Suprapubic skin (tissue), 3 donors: ENCODE data around the gene SPINK1.

Experiments
- POLR2A ChIP-seq, 2 donors: fragments of 450-650 bp; IDR thresholded peaks; one replicate each; pipeline ENCODE4 v1.6.1; 2017; ENCODE audit warnings: antibody characterized with exemption in 2 of 2, mild to moderate bottlenecking in 2 of 2, moderate library complexity in 2 of 2
- TF ChIP-seq, protein P1 (sequence below), 2 donors: fragments of 200-600 bp in 1 of 2; fragments of 450-650 bp in 1 of 2; sonication (generic) in 1 of 2; IDR thresholded peaks; one replicate each; pipeline ENCODE4 v1.5.1; 2016 to 2019; ENCODE audit warnings: antibody characterized with exemption in 2 of 2, mild to moderate bottlenecking in 1 of 2, moderate library complexity in 1 of 2

DNA sequence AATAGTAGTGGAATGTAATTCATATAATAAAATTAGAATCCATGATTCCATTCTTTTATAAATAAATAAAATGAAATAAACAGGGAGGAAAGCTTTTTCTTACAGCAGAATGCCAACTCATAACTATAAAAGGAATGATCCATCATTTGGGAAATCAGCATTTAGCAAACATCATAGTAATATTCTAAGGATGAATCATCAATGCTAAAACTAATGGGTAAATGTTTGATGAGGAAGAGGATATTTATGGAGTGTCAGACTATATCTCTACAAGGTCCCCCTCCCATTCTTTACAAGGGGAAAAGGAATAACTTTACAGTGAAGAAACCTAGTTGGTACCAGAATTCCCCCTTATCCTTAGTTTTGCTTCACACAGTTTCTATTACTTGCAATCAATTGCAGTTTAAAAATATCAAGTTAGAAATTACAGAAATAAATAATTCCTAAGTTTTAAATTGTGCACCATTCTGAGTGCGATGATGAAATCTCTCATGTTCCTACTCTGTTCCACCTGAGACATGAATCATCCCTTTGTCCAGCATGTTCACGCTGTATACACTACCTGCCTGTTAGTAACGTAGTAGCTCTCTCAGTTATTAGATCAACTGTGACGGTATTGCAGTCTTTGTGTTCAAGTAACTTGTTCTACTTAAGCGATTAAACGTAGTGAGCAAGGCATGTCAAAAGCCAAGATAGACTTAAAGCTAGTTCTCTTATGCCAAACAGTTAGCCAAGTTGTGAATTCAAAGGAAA, 34.7 kb downstream of the SPINK1 start:
- TF ChIP-seq, protein P1, sequence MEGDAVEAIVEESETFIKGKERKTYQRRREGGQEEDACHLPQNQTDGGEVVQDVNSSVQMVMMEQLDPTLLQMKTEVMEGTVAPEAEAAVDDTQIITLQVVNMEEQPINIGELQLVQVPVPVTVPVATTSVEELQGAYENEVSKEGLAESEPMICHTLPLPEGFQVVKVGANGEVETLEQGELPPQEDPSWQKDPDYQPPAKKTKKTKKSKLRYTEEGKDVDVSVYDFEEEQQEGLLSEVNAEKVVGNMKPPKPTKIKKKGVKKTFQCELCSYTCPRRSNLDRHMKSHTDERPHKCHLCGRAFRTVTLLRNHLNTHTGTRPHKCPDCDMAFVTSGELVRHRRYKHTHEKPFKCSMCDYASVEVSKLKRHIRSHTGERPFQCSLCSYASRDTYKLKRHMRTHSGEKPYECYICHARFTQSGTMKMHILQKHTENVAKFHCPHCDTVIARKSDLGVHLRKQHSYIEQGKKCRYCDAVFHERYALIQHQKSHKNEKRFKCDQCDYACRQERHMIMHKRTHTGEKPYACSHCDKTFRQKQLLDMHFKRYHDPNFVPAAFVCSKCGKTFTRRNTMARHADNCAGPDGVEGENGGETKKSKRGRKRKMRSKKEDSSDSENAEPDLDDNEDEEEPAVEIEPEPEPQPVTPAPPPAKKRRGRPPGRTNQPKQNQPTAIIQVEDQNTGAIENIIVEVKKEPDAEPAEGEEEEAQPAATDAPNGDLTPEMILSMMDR (IDR thresholded peaks at IDR 0.05) = no peak
- no peak for TF ChIP-seq POLR2A (IDR thresholded peaks at IDR 0.05)
